GM20000 (cell line): Measurements from ENCODE around the gene GLP2R.

Source experiments
- DNase-seq: peaks from one replicate; pipeline ENCODE4 v3.0.0; 2012; ENCODE audit warnings: low spot score
- TF ChIP-seq, protein P1 (sequence below): IDR thresholded peaks from 2 replicates; pipeline ENCODE4 v1.5.1; 2012; ENCODE audit warnings: mild to moderate bottlenecking, control low read depth; ENCODE audit errors: extremely low read depth, missing control alignments

The GLP2R gene

GRCh38 chr17:9935408-9935807 is 109.7 kb downstream of the GLP2R start:
- TF ChIP-seq, protein P1, sequence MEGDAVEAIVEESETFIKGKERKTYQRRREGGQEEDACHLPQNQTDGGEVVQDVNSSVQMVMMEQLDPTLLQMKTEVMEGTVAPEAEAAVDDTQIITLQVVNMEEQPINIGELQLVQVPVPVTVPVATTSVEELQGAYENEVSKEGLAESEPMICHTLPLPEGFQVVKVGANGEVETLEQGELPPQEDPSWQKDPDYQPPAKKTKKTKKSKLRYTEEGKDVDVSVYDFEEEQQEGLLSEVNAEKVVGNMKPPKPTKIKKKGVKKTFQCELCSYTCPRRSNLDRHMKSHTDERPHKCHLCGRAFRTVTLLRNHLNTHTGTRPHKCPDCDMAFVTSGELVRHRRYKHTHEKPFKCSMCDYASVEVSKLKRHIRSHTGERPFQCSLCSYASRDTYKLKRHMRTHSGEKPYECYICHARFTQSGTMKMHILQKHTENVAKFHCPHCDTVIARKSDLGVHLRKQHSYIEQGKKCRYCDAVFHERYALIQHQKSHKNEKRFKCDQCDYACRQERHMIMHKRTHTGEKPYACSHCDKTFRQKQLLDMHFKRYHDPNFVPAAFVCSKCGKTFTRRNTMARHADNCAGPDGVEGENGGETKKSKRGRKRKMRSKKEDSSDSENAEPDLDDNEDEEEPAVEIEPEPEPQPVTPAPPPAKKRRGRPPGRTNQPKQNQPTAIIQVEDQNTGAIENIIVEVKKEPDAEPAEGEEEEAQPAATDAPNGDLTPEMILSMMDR = no peak
- no peak for DNase-seq

- DNase-seq = no peak
- TF ChIP-seq, protein P1 = no peak
Observed at GRCh38 chr17:9936095-9936494, 110.4 kb downstream of the GLP2R start.

DNA sequence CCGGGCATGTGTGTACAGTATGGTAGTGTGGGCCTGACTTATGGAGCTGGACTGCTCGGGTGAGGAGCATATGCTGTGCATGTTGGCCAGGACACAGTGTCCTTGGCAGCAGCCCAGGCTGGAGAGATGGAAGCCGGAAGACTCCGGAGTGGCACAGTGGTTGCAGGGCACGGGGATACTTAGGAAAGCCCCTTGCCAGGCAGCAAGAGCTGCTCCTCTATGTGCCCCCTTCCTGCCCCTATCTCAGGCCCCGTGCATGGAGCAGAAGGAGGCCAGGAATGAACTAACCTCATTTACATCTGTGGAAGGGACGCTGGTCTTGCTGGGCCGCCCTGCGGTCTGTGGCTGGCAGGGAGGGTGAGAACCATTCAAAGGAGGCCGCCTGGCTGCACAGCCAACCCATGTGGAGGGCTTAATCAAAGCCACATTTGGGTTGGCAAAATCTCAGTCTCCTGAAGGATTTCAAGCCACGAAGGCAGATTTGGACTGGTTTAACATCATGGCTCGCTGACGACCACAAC is 111.6 kb downstream of the GLP2R start:
- TF ChIP-seq, protein P1 = no peak
- DNase-seq = no peak

- TF ChIP-seq, protein P1 = no peak
- no peak for DNase-seq
Observed at GRCh38 chr17:9937901-9938300, 112.2 kb downstream of the GLP2R start.

DNA sequence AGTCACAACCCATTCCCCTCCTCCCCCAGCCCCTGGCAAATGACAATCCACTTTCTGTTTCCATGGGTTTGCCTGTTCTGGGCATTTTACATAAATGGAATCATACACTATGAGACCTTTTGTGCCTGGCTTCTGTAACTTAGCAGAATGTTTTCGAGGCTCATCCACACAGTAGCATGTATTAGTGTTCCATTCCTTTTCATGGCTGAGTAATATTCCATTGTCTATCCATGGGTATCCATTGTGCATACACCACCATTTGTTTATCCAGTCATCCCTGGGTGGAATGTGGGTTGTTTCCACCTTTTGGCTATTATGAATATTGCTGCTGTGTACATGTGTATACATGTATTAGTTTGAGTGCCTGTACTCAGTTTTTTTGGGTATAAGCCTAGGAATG is 113.0 kb downstream of the GLP2R start:
- TF ChIP-seq, protein P1 = no peak

DNA sequence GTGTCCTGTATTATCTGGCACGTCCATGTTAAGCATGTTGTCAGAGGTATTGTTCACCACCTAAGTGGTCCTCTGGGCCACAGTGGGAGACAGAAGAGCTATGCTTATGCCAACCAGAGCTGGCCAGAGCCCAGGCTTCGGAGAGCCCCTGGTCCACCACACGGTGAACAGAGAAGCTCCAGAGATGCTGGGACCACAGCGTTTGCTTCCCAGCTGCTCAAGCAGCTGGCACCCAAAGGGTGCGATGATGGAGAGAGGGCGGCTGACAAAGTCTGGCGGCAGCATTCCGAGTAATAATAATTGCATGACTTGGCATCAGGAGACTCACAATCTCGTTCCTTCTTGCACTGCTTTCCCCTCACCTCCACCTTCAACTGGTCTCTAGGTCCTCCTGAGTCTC is 115.1 kb downstream of the GLP2R start:
- DNase-seq = no peak
- TF ChIP-seq, protein P1 = no peak

More for the DNA sequence above, 113.0 kb downstream of the GLP2R start:
- DNase-seq = no peak

DNA sequence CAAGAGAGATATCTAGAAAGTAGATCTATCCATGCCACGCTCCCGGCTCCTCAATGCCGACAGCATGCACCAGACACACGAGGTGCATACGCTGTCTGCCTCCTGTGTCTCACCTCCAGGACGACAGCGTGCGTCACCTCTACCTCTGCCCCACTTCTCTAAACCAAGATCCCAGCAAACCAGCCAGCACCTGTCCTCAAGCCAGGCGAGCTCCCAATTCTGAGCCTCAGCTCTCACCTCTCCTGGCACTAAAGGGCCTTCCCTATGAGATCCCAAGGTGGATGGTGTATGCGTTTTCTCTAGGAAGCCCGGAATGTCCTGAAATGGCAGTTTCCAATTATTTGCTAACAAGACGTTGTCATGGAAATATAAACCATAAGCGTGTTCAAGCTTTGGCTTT is 115.6 kb downstream of the GLP2R start:
- TF ChIP-seq, protein P1 = no peak
- DNase-seq = no peak
